IMR-90 (cell line): ENCODE measurements around the gene GJE1. TPM values are rescaled to one million over a fixed set of nuclear protein-coding genes. Genes with fewer than 3 reads are reported as not detected.
A peak's percentile ranks its signal among the peaks of the same experiment; 100 is the strongest.
"Not testable (repeated sequence)": the region's sequence is repeated elsewhere in the genome, so short reads cannot be mapped to it uniquely, and the experiment has no call there.

Experiments
- ATAC-seq: fragments of 200-7000 bp; cut with Tn5 transposase; 2 replicates; pipeline ENCODE4 v1.9.1; 2020; ENCODE audit warnings: low read depth, mild to moderate bottlenecking, moderate library complexity
- BruUV-seq: library from RNA; stranded (reverse); fragments of 400-500 nt; replicated peaks from 2 replicates; lab custom pipeline; 2021; lab: Mats Ljungman, UMichigan
- CTCF ChIA-PET: fragments of 300-600 bp; formaldehyde crosslinking; extraction: SDS; loops from one replicate; lab custom pipeline; 2021; ENCODE audit warnings: antibody characterized with exemption; lab: Yijun Ruan, JAX
- POLR2A ChIA-PET: fragments of 300-600 bp; sonication (Branson Sonifier 250); formaldehyde crosslinking; loops from one replicate; lab custom pipeline; 2022; ENCODE audit warnings: antibody characterized with exemption; ENCODE audit not compliant: unreplicated experiment; lab: Charles Lee
- DNase-seq: peaks from one replicate; pipeline ENCODE4 v3.0.0; 2013
- H2AFZ ChIP-seq: replicated peaks from 2 replicates; pipeline ENCODE3; 2013; ENCODE audit warnings: low read length, mild to moderate bottlenecking; ENCODE audit not compliant: poor library complexity
- H2AK5ac ChIP-seq: 2 replicates; pipeline ENCODE4 v1.6.1; 2013; ENCODE audit warnings: low read depth, low read length, inconsistent platforms
- H2AK9ac ChIP-seq: replicated peaks from 2 replicates; pipeline ENCODE3; 2013; ENCODE audit warnings: mild to moderate bottlenecking, low read depth, low read length, moderate library complexity; ENCODE audit not compliant: poor library complexity
- H2BK120ac ChIP-seq: 2 replicates; pipeline ENCODE4 v1.6.1; 2013; ENCODE audit warnings: low read depth, low read length, inconsistent platforms
- H2BK15ac ChIP-seq: 3 replicates; pipeline ENCODE4 v1.6.1; 2013; ENCODE audit warnings: low read depth, low read length, inconsistent platforms
- H2BK20ac ChIP-seq: 2 replicates; pipeline ENCODE4 v1.6.1; 2013; ENCODE audit warnings: low read depth, mild to moderate bottlenecking, inconsistent platforms, low read length, moderate library complexity
- H2BK5ac ChIP-seq: 2 replicates; pipeline ENCODE4 v1.6.1; 2013; ENCODE audit warnings: mild to moderate bottlenecking, low read depth, low read length, inconsistent platforms; ENCODE audit not compliant: poor library complexity, severe bottlenecking
- H3K14ac ChIP-seq: replicated peaks from 2 replicates; pipeline ENCODE4 v1.6.1; 2013; ENCODE audit warnings: low read depth, low read length, inconsistent platforms
- H3K18ac ChIP-seq: 2 replicates; pipeline ENCODE4 v1.6.1; 2013; ENCODE audit warnings: low read depth, low read length, control low read depth
- H3K23ac ChIP-seq: 2 replicates; pipeline ENCODE4 v1.6.1; 2013; ENCODE audit warnings: low read depth, low read length, inconsistent platforms
- H3K27ac ChIP-seq: 2 replicates; pipeline ENCODE4 v1.5.1; 2013; ENCODE audit warnings: mild to moderate bottlenecking, control low read depth, low read length; ENCODE audit not compliant: insufficient read depth
- H3K27me3 ChIP-seq: 2 replicates; pipeline ENCODE4 v1.6.1; 2013; ENCODE audit warnings: low read length; ENCODE audit not compliant: control insufficient read depth, insufficient read depth
- H3K36me3 ChIP-seq: 2 replicates; pipeline ENCODE4 v1.6.1; 2013; ENCODE audit warnings: low read length, mixed read lengths; ENCODE audit not compliant: control insufficient read depth, insufficient read depth
- H3K4ac ChIP-seq: 2 replicates; pipeline ENCODE4 v1.6.1; 2013; ENCODE audit warnings: low read depth, low read length, inconsistent platforms
- H3K4me1 ChIP-seq: 2 replicates; pipeline ENCODE4 v1.6.1; 2013; ENCODE audit warnings: low read length, mixed read lengths; ENCODE audit not compliant: control insufficient read depth, insufficient read depth
- H3K4me2 ChIP-seq: 2 replicates; pipeline ENCODE4 v1.6.1; 2013; ENCODE audit warnings: low read depth, mild to moderate bottlenecking, control low read depth, low read length, moderate library complexity
- H3K4me3 ChIP-seq: 2 replicates; pipeline ENCODE4 v1.5.1; 2013; ENCODE audit warnings: low read depth, mild to moderate bottlenecking, control low read depth, low read length, moderate library complexity; ENCODE audit not compliant: insufficient read depth
- H3K56ac ChIP-seq: 2 replicates; pipeline ENCODE4 v1.6.1; 2013; ENCODE audit warnings: low read length, inconsistent platforms; ENCODE audit not compliant: insufficient read depth; ENCODE audit errors: extremely low read depth
- H3K79me1 ChIP-seq, 2 experiments: 2 replicates each; pipeline ENCODE4 v1.6.1; 2013; ENCODE audit warnings: low read length in 2 of 2, inconsistent platforms in 1 of 2, low read depth in 1 of 2
- H3K9ac ChIP-seq: 2 replicates; pipeline ENCODE4 v1.6.1; 2013; ENCODE audit warnings: low read depth, low read length, control low read depth
- H3K9me1 ChIP-seq: 2 replicates; pipeline ENCODE4 v1.6.1; 2013; ENCODE audit warnings: low read length, inconsistent platforms; ENCODE audit not compliant: insufficient read depth
- H3K9me3 ChIP-seq: 2 replicates; pipeline ENCODE4 v1.6.1; 2013; ENCODE audit warnings: low read length; ENCODE audit not compliant: control insufficient read depth, insufficient read depth
- H4K20me1 ChIP-seq: 2 replicates; pipeline ENCODE4 v1.6.1; 2013; ENCODE audit warnings: low read length, inconsistent platforms; ENCODE audit not compliant: insufficient read depth
- H4K5ac ChIP-seq: 2 replicates; pipeline ENCODE4 v1.6.1; 2013; ENCODE audit warnings: mild to moderate bottlenecking, low read depth, low read length, control low read depth
- H4K8ac ChIP-seq, 2 experiments: 2 replicates each; pipeline ENCODE4 v1.6.1; 2013; ENCODE audit warnings: low read depth in 2 of 2, low read length in 2 of 2, control low read depth in 1 of 2, inconsistent platforms in 1 of 2
- H4K91ac ChIP-seq: 2 replicates; pipeline ENCODE4 v1.6.1; 2013; ENCODE audit warnings: low read depth, low read length, inconsistent platforms; ENCODE audit not compliant: insufficient read depth
- MXI1 ChIP-seq: IDR thresholded peaks from 2 replicates; pipeline ENCODE4 v1.6.1; 2012; ENCODE audit warnings: low read depth, mild to moderate bottlenecking, low read length, moderate library complexity, borderline replicate concordance
- POLR2A ChIP-seq: IDR thresholded peaks from 2 replicates; pipeline ENCODE4 v1.6.1; 2012; ENCODE audit warnings: mild to moderate bottlenecking, low read depth, low read length
- SMC3 ChIP-seq: fragments of 150-350 bp; IDR thresholded peaks from 2 replicates; pipeline ENCODE4 v1.6.1; 2016; ENCODE audit warnings: low read depth, mild to moderate bottlenecking, antibody characterized with exemption, low read length, moderate library complexity
- WGBS, 2 experiments: methylation state at CpG; one replicate each; pipeline versions ENCODE4 v1.1.5 to v1.1.7; 2013; ENCODE audit warnings: missing lambda C conversion rate in 2 of 2; ENCODE audit not compliant: insufficient read length in 1 of 2; ENCODE audit errors: extremely low coverage in 2 of 2; 5-methylcytosine and 5-hydroxymethylcytosine counted together
- dilution Hi-C: fragments of 300-500 bp; cut with HindIII; formaldehyde crosslinking; loops from one replicate; pipeline ENCODE4 v1.14.3; 2018; ENCODE audit warnings: low sequenced_read_pairs; ENCODE audit not compliant: unreplicated experiment
- in situ Hi-C: fragments of 300-500 bp; cut with MboI; formaldehyde crosslinking; loops from 3 replicates; pipeline ENCODE4 v1.14.3; 2019; ENCODE audit warnings: low sequenced_read_pairs, inconsistent platforms, mixed read lengths
- intact Hi-C: fragments of 100-400 bp; cut with micrococcal nuclease; formaldehyde crosslinking; loops from 2 replicates; pipeline ENCODE4 v1.10.0; 2022
- polyA plus RNA-seq, 3 experiments: library from polyadenylated mRNA; depleted of rRNA; stranded (reverse); fragments of >200 nt; gene quantifications; 2 replicates each; pipeline ENCODE4 v1.2.3, GENCODE V29; 2012; ENCODE audit warnings: low replicate concordance in 1 of 3
- total RNA-seq: library from RNA; depleted of rRNA; stranded (reverse); fragments of >200 nt; gene quantifications from 2 replicates; pipeline ENCODE4 v1.2.3, GENCODE V29; 2012

The GJE1 gene
- total and polyA plus RNA-seq, 2 of the 4 experiments (the other 2 are of a cell fraction), result not detected

GRCh38 chr6:142155895-142156757 lies 23.4 kb downstream of the GJE1 start (continued):
- TF ChIP-seq MXI1 (no peak), POLR2A (no peak), SMC3 (peak; percentile 32; the same call in 1 of the 2 replicates)

DNA sequence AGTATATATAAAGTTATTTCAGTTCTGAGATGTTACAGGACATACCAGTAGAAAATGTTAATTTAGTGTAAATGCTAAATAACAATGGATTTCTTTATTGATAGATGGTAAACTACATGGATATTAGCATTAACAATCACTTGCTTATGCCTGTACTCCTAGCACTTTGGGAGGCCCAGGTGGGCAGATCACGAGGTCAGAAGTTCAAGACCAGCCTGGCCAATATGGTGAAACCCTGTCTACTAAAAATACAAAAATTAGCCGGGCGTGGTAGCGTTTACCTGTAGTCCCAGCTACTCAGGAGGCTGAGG lies 24.0 kb downstream of the GJE1 start:
- H2AK5ac ChIP-seq, H2AK9ac ChIP-seq, intact Hi-C loops, H3K27ac ChIP-seq, H2BK15ac ChIP-seq, H4K91ac ChIP-seq, in situ Hi-C loops, POLR2A ChIA-PET, ATAC-seq, H3K4me3 ChIP-seq, H2AFZ ChIP-seq, H3K18ac ChIP-seq, H4K20me1 ChIP-seq, H3K9ac ChIP-seq, H3K9me1 ChIP-seq, H3K4ac ChIP-seq, H2BK120ac ChIP-seq, DNase-seq, H4K8ac ChIP-seq, H3K14ac ChIP-seq, H2BK20ac ChIP-seq, H4K5ac ChIP-seq, dilution Hi-C loops, H3K36me3 ChIP-seq, H3K9me3 ChIP-seq, BruUV-seq, H3K4me1 ChIP-seq, H3K27me3 ChIP-seq, H3K56ac ChIP-seq, H3K4me2 ChIP-seq, H3K23ac ChIP-seq: not testable (repeated sequence)
- Histone ChIP-seq H3K79me1 (peaks cover 10 to 40% of the 10 kb centered on the region in 2 experiments), H2BK5ac (peak overlapping the region; percentile 19)
- 100% methylated on average over 1 of the region's 4 CpGs; no CpG with 5 or more reads in 1 of the 2 experiments for WGBS, 2 experiments
- CTCF ChIA-PET, result interaction anchor here (1.2 kb wide), 1 partner anchor 15 kb away, joined by 3 read pairs; no protein-coding TSS in a partner anchor
